Progenitor cell of endocrine pancreas (in vitro differentiated cells): ENCODE measurements around the gene WDFY3. TPM values are rescaled to one million over a fixed set of nuclear protein-coding genes. Genes with fewer than 3 reads are reported as not detected.

Source experiments
- DNase-seq: peaks from one replicate; pipeline ENCODE4 v3.0.0; 2021; ENCODE audit warnings: low spot score; ENCODE audit not compliant: unreplicated experiment
- H3K27ac Mint-ChIP-seq: 2 replicates; pipeline ENCODE4 v1.8.0; 2021; ENCODE audit warnings: mild to moderate bottlenecking, moderate library complexity, mixed read lengths
- H3K27me3 Mint-ChIP-seq: 2 replicates; pipeline ENCODE4 v1.8.0; 2021; ENCODE audit warnings: mixed read lengths
- H3K36me3 Mint-ChIP-seq: 2 replicates; pipeline ENCODE4 v1.8.0; 2022; ENCODE audit warnings: mixed read lengths; ENCODE audit not compliant: insufficient read depth
- H3K4me1 Mint-ChIP-seq: 2 replicates; pipeline ENCODE4 v1.8.0; 2021; ENCODE audit warnings: low read depth, mixed read lengths
- H3K4me3 Mint-ChIP-seq: 2 replicates; pipeline ENCODE4 v1.8.0; 2021; ENCODE audit warnings: low read depth, mild to moderate bottlenecking, moderate library complexity, mixed read lengths
- H3K9me3 Mint-ChIP-seq: 2 replicates; pipeline ENCODE4 v1.8.0; 2021; ENCODE audit warnings: low read depth, mixed read lengths
- CTCF ChIP-seq: fragments of 200-600 bp; sonication (generic); IDR thresholded peaks from one replicate; pipeline ENCODE4 v1.5.0; 2021; ENCODE audit warnings: antibody characterized with exemption, mild to moderate bottlenecking; ENCODE audit not compliant: unreplicated experiment
- total RNA-seq: library from RNA; stranded (reverse); gene quantifications from 2 replicates; pipeline ENCODE4 v1.2.1, GENCODE V29; 2021

Gene WDFY3
- total RNA-seq, 1 donor from 2014 or later: 115 TPM

- peaks cover 6% of the 10 kb centered on the region for H3K4me1 Mint-ChIP-seq
- no peaks in the 10 kb centered on the region for H3K27me3 Mint-ChIP-seq
- H3K9me3 Mint-ChIP-seq: no peaks in the 10 kb centered on the region
- H3K27ac Mint-ChIP-seq: no peak overlapping the region
- no peak for DNase-seq
- no peak overlapping the region for H3K4me3 Mint-ChIP-seq
- no peak for TF ChIP-seq CTCF
- H3K36me3 Mint-ChIP-seq: peaks cover 32% of the 10 kb centered on the region
These were observed 288.5 kb downstream of the WDFY3 start for GRCh38 chr4:84677995-84678394.

- Mint-ChIP-seq H3K4me1 (peaks cover 6% of the 10 kb centered on the region), H3K36me3 (peaks cover 38% of the 10 kb centered on the region)
- DNase-seq: no peak
These were observed 289.4 kb downstream of the WDFY3 start for GRCh38 chr4:84677093-84677492.

GRCh38 chr4:84673475-84674240, 292.8 kb downstream of the WDFY3 start:
- no peak for DNase-seq
- no peaks in the 10 kb centered on the region for H3K27me3 Mint-ChIP-seq
- H3K4me3 Mint-ChIP-seq: no peak overlapping the region
- peaks cover 25% of the 10 kb centered on the region for H3K36me3 Mint-ChIP-seq
- TF ChIP-seq CTCF: no peak
- no peaks in the 10 kb centered on the region for H3K9me3 Mint-ChIP-seq
- H3K4me1 Mint-ChIP-seq: peaks cover 2% of the 10 kb centered on the region
- no peak overlapping the region for H3K27ac Mint-ChIP-seq

More at GRCh38 chr4:84677093-84677492, 289.4 kb downstream of the WDFY3 start:
- Mint-ChIP-seq H3K27me3 (no peaks in the 10 kb centered on the region), H3K27ac (no peak overlapping the region), H3K4me3 (no peak overlapping the region), H3K9me3 (no peaks in the 10 kb centered on the region)
- TF ChIP-seq CTCF: no peak

GRCh38 chr4:84672177-84672576, 294.3 kb downstream of the WDFY3 start:
- TF ChIP-seq CTCF: no peak

GRCh38 chr4:84669201-84669600, 297.3 kb downstream of the WDFY3 start:
- no peak overlapping the region for H3K4me3 Mint-ChIP-seq
- H3K9me3 Mint-ChIP-seq: peaks cover 13% of the 10 kb centered on the region
- peaks cover 32% of the 10 kb centered on the region for H3K36me3 Mint-ChIP-seq
- no peak for TF ChIP-seq CTCF
- H3K27ac Mint-ChIP-seq: no peak overlapping the region
- no peak for DNase-seq
- no peaks in the 10 kb centered on the region for H3K4me1 Mint-ChIP-seq
- no peaks in the 10 kb centered on the region for H3K27me3 Mint-ChIP-seq

More at GRCh38 chr4:84672177-84672576, 294.3 kb downstream of the WDFY3 start:
- no peak for DNase-seq
- H3K4me1 Mint-ChIP-seq: peaks cover 2% of the 10 kb centered on the region
- no peaks in the 10 kb centered on the region for H3K27me3 Mint-ChIP-seq
- no peak overlapping the region for H3K4me3 Mint-ChIP-seq
- no peak overlapping the region for H3K27ac Mint-ChIP-seq
- no peaks in the 10 kb centered on the region for H3K9me3 Mint-ChIP-seq
- peaks cover 22% of the 10 kb centered on the region for H3K36me3 Mint-ChIP-seq
